ENCODE results near the gene ZCWPW1.

GRCh38 chr7:100356416-100357068 lies 72.0 kb downstream of the ZCWPW1 start:
- TF ChIP-seq, protein P1, sequence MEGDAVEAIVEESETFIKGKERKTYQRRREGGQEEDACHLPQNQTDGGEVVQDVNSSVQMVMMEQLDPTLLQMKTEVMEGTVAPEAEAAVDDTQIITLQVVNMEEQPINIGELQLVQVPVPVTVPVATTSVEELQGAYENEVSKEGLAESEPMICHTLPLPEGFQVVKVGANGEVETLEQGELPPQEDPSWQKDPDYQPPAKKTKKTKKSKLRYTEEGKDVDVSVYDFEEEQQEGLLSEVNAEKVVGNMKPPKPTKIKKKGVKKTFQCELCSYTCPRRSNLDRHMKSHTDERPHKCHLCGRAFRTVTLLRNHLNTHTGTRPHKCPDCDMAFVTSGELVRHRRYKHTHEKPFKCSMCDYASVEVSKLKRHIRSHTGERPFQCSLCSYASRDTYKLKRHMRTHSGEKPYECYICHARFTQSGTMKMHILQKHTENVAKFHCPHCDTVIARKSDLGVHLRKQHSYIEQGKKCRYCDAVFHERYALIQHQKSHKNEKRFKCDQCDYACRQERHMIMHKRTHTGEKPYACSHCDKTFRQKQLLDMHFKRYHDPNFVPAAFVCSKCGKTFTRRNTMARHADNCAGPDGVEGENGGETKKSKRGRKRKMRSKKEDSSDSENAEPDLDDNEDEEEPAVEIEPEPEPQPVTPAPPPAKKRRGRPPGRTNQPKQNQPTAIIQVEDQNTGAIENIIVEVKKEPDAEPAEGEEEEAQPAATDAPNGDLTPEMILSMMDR (conservative IDR thresholded peaks at IDR 0.05; ENCODE audit: low read depth, low read length), result no peak
- no peak for TF ChIP-seq EZH2 (IDR thresholded peaks at IDR 0.05; ENCODE audit: borderline replicate concordance, low read depth, low read length, poor library complexity, severe bottlenecking)

Data from A673 (cell line).